ENCODE results near the gene ANGPTL1. TPM values are rescaled to one million over a fixed set of nuclear protein-coding genes. Genes with fewer than 3 reads are reported as not detected.

ANGPTL1 gene
- total and polyA plus RNA-seq, 2 experiments from 2014 or later: 0.58 TPM; not detected in 1

GRCh38 chr1:178881950-178882349, 11.1 kb upstream of the ANGPTL1 start (continued):
- no peak for TF ChIP-seq JUNB (IDR thresholded peaks at IDR 0.05; ENCODE audit: unreplicated experiment)
- TF ChIP-seq ZNF462 (CRISPR knock-in tag; IDR thresholded peaks at IDR 0.05): no peak
- TF ChIP-seq NANOG (IDR thresholded peaks at IDR 0.05; ENCODE audit: borderline replicate concordance): no peak
- no peak for TF ChIP-seq ZNF331 (CRISPR knock-in tag; IDR thresholded peaks at IDR 0.05; ENCODE audit: low read depth)
- no peak for TF ChIP-seq EZH2phosphoT487 (IDR thresholded peaks at IDR 0.05; ENCODE audit: unreplicated experiment)
- TF ChIP-seq CREB1 (CRISPR knock-in tag; IDR thresholded peaks at IDR 0.05; ENCODE audit: low read depth): no peak
- TF ChIP-seq ZNF114 (CRISPR knock-in tag; IDR thresholded peaks at IDR 0.05): no peak
- TF ChIP-seq STAT1 (IDR thresholded peaks at IDR 0.05; ENCODE audit: unreplicated experiment): no peak
- no peak for TF ChIP-seq EZH2 (IDR thresholded peaks at IDR 0.05; ENCODE audit: low read depth, unreplicated experiment)

- Histone ChIP-seq H3K36me3 (ENCODE audit: insufficient read depth) (no peaks in the 10 kb centered on the region), H3K9me2 (ENCODE audit: insufficient read depth) (no peaks in the 10 kb centered on the region), H3K27ac (ENCODE audit: low read depth) (no peak overlapping the region), H3K4me1 (ENCODE audit: insufficient read depth) (no peaks in the 10 kb centered on the region), H4K20me1 (replicated peaks; ENCODE audit: insufficient read depth) (no peaks in the 10 kb centered on the region), H2AFZ (no peak overlapping the region), H3K79me2 (replicated peaks; ENCODE audit: insufficient read depth) (no peaks in the 10 kb centered on the region), H3K27me3 (ENCODE audit: insufficient read depth) (no peaks in the 10 kb centered on the region), H3K4me3 (no peak overlapping the region), H3K4me2 (no peak overlapping the region), H3F3A (replicated peaks; ENCODE audit: low read depth) (no peaks in the 10 kb centered on the region)
- H3K36me3 Mint-ChIP-seq (ENCODE audit: low read depth): no peaks in the 10 kb centered on the region
- H3K27me3 Mint-ChIP-seq (ENCODE audit: insufficient read depth, low read depth, poor library complexity): no peaks in the 10 kb centered on the region
- H3K4me1 Mint-ChIP-seq: no peaks in the 10 kb centered on the region
- no peaks in the 10 kb centered on the region for H3K9me3 Mint-ChIP-seq
- H3K27ac Mint-ChIP-seq: no peak overlapping the region
- DNase-seq (ENCODE audit: low spot score): no peak
- no peak overlapping the region for H3K4me3 Mint-ChIP-seq
- no peak for ATAC-seq
- TF ChIP-seq CTCF (conservative IDR thresholded peaks at IDR 0.05; ENCODE audit: low read depth in 2 of 2) (no peak), STAT1 (IDR thresholded peaks at IDR 0.05; ENCODE audit: unreplicated experiment) (no peak), ZNF114 (CRISPR knock-in tag; IDR thresholded peaks at IDR 0.05) (no peak), EZH2phosphoT487 (IDR thresholded peaks at IDR 0.05; ENCODE audit: unreplicated experiment) (no peak)
Observed at GRCh38 chr1:178877896-178878295, 7.0 kb upstream of the ANGPTL1 start.

All from GM23338 (cell line).